PFSK-1 (cell line): ENCODE data around the gene TMIGD1.

Experiments used
- FOXP2 ChIP-seq: optimal IDR thresholded peaks from 2 replicates; pipeline ENCODE3; 2011; ENCODE audit warnings: borderline replicate concordance, control low read depth, inconsistent platforms; ENCODE audit not compliant: insufficient read depth; ENCODE audit errors: extremely low read length, extremely low read depth
- POLR2AphosphoS5 ChIP-seq: IDR thresholded peaks from 2 replicates; pipeline ENCODE4 v1.6.1; 2012; ENCODE audit warnings: low read depth, mild to moderate bottlenecking, control low read depth, low read length, moderate library complexity
- REST ChIP-seq, 2 experiments: IDR thresholded peaks; 2 replicates each; pipeline versions ENCODE4 v1.6.1 to v1.8.0; 2011 to 2012; ENCODE audit warnings: low read depth in 2 of 2, low read length in 2 of 2, control low read depth in 1 of 2, inconsistent platforms in 1 of 2, mild to moderate bottlenecking in 1 of 2, moderate library complexity in 1 of 2; ENCODE audit not compliant: insufficient read depth in 1 of 2
- SIN3A ChIP-seq: IDR thresholded peaks from 2 replicates; pipeline ENCODE4 v1.6.1; 2012; ENCODE audit warnings: mild to moderate bottlenecking, low read length, moderate library complexity, borderline replicate concordance; ENCODE audit not compliant: insufficient read depth
- TAF1 ChIP-seq: IDR thresholded peaks from 2 replicates; pipeline ENCODE4 v1.6.1; 2012; ENCODE audit warnings: low read length, control low read depth, borderline replicate concordance; ENCODE audit not compliant: insufficient read depth

DNA sequence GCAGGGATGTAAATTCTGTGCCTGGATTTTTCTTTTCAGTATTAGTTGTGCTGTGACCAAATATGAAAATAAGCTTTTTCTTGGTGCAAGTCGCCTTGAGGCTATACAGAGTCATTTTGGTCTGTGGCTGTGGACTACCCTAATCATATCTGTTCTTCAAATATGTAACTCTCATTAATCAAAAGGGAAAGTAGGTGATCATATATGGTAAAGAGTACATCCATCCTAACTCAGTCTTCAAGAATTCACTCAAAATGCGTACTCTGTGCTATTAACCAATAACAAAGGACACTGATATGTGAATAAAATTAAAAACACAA is 47.4 kb upstream of the TMIGD1 start:
- TF ChIP-seq POLR2AphosphoS5 (no peak), SIN3A (no peak), TAF1 (no peak), REST (IDR thresholded peaks at IDR 0.05; ENCODE audit: insufficient read depth in 1 of 2, low read depth in 2 of 2, low read length in 2 of 2) (no peak), FOXP2 (no peak)
